Peyer's patch (tissue), 4 donors: ENCODE data around the gene KLHL25.
"Not testable (repeated sequence)": the region's sequence is repeated elsewhere in the genome, so short reads cannot be mapped to it uniquely, and the experiment has no call there.

Source experiments
- POLR2A ChIP-seq, 2 donors: fragments of 450-650 bp; IDR thresholded peaks; one replicate each; pipeline ENCODE4 v1.5.1; 2017; ENCODE audit warnings: antibody characterized with exemption in 2 of 2, mild to moderate bottlenecking in 2 of 2, moderate library complexity in 2 of 2
- TF ChIP-seq, protein P1 (sequence below), 6 experiments: fragments of 450-650 bp in 4 of 6; fragments of 200-600 bp in 2 of 6; sonication (generic) in 1 of 6; IDR thresholded peaks; one replicate each; pipeline ENCODE4 v1.5.1; 2017 to 2019; ENCODE audit warnings: antibody characterized with exemption in 6 of 6, mild to moderate bottlenecking in 3 of 6, moderate library complexity in 1 of 6

DNA sequence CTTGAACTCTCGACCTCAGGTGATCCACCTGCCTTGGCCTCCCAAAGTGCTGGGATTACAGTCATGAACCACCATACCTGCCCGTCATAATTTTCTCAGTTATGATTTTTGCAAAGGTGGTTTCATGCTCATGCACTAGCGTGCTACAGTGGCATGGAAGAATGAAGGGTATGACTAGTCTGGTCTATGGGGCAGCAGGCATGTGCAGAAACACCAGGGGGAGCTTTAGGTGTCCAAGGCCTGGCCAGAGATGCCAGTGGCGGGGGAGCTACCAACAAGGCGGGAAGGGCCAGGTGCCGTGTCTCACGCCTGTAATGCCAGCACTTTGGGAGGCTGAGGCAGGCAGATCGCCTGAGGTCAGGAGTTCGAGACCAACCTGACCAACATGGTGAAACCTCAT lies 7.9 kb upstream of the KLHL25 start:
- TF ChIP-seq, protein P1, sequence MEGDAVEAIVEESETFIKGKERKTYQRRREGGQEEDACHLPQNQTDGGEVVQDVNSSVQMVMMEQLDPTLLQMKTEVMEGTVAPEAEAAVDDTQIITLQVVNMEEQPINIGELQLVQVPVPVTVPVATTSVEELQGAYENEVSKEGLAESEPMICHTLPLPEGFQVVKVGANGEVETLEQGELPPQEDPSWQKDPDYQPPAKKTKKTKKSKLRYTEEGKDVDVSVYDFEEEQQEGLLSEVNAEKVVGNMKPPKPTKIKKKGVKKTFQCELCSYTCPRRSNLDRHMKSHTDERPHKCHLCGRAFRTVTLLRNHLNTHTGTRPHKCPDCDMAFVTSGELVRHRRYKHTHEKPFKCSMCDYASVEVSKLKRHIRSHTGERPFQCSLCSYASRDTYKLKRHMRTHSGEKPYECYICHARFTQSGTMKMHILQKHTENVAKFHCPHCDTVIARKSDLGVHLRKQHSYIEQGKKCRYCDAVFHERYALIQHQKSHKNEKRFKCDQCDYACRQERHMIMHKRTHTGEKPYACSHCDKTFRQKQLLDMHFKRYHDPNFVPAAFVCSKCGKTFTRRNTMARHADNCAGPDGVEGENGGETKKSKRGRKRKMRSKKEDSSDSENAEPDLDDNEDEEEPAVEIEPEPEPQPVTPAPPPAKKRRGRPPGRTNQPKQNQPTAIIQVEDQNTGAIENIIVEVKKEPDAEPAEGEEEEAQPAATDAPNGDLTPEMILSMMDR (IDR thresholded peaks at IDR 0.05): peak in 1 of 6 experiments; percentile 25
- TF ChIP-seq POLR2A (IDR thresholded peaks at IDR 0.05): not testable (repeated sequence)
